Activated T-cell treated with anti-CD3 and anti-CD28 coated beads, Interleukin-2, amount 50 U/mL, for 4 hours (primary cell): ENCODE data around the gene TMEM255B. TPM values are rescaled to one million over a fixed set of nuclear protein-coding genes. Genes with fewer than 3 reads are reported as not detected.

Source experiments
- ATAC-seq, 2 donors: fragments of 200-7000 bp; cut with Tn5 transposase; one replicate each; pipeline ENCODE4 v1.10.0; 2021
- DNase-seq: peaks from one replicate; pipeline ENCODE4 v3.0.0-alpha.2; 2020
- H3K27me3 Mint-ChIP-seq: one replicate; pipeline ENCODE4 v1.8.0; 2021; ENCODE audit warnings: low read depth, mixed read lengths
- H3K36me3 Mint-ChIP-seq: one replicate; pipeline ENCODE4 v1.8.0; 2022; ENCODE audit warnings: mixed read lengths; ENCODE audit not compliant: insufficient read depth
- H3K4me1 Mint-ChIP-seq: one replicate; pipeline ENCODE4 v1.8.0; 2021; ENCODE audit warnings: low read depth, mixed read lengths
- H3K4me3 Mint-ChIP-seq: one replicate; pipeline ENCODE4 v1.8.0; 2021; ENCODE audit warnings: mild to moderate bottlenecking, moderate library complexity, mixed read lengths
- H3K9me3 Mint-ChIP-seq: one replicate; pipeline ENCODE4 v1.8.0; 2021; ENCODE audit warnings: mixed read lengths
- total RNA-seq, 3 donors: library from RNA; stranded (reverse); gene quantifications; one replicate each; pipeline ENCODE4 v1.2.1, GENCODE V29; 2021

Gene TMEM255B
- total RNA-seq, 3 donors from 2014 or later: 1.1 to 1.4 (median 1.3) TPM

- DNase-seq: no peak
- H3K9me3 Mint-ChIP-seq: no peaks in the 10 kb centered on the region
- H3K4me3 Mint-ChIP-seq: no peak overlapping the region
- no peak for ATAC-seq
- peaks cover 35% of the 10 kb centered on the region for H3K4me1 Mint-ChIP-seq
- H3K27me3 Mint-ChIP-seq: no peaks in the 10 kb centered on the region
- no peaks in the 10 kb centered on the region for H3K36me3 Mint-ChIP-seq
Observed at GRCh38 chr13:113845055-113845454, 86.0 kb downstream of the TMEM255B start.

GRCh38 chr13:113845723-113846635 lies 87.0 kb downstream of the TMEM255B start:
- Mint-ChIP-seq H3K27me3 (no peaks in the 10 kb centered on the region), H3K9me3 (no peaks in the 10 kb centered on the region), H3K4me3 (peak overlapping the region; percentile 48), H3K4me1 (peaks cover 35% of the 10 kb centered on the region), H3K36me3 (no peaks in the 10 kb centered on the region)
- ATAC-seq (peak; percentile 50 to 70), DNase-seq (no peak)

GRCh38 chr13:113846636-113847318 lies 87.8 kb downstream of the TMEM255B start:
- ATAC-seq (peak; percentile 54 to 58), DNase-seq (no peak)
- no peaks in the 10 kb centered on the region for H3K27me3 Mint-ChIP-seq
- no peaks in the 10 kb centered on the region for H3K36me3 Mint-ChIP-seq
- peaks cover 35% of the 10 kb centered on the region for H3K4me1 Mint-ChIP-seq
- H3K4me3 Mint-ChIP-seq: peak overlapping the region; percentile 26
- H3K9me3 Mint-ChIP-seq: no peaks in the 10 kb centered on the region

GRCh38 chr13:113848020-113848419 lies 89.0 kb downstream of the TMEM255B start:
- Mint-ChIP-seq H3K4me3 (no peak overlapping the region), H3K4me1 (peaks cover 34% of the 10 kb centered on the region), H3K27me3 (no peaks in the 10 kb centered on the region), H3K9me3 (no peaks in the 10 kb centered on the region), H3K36me3 (no peaks in the 10 kb centered on the region)
- DNase-seq: no peak
- ATAC-seq: no peak

- H3K9me3 Mint-ChIP-seq: no peaks in the 10 kb centered on the region
- H3K36me3 Mint-ChIP-seq: no peaks in the 10 kb centered on the region
- H3K4me3 Mint-ChIP-seq: no peak overlapping the region
- DNase-seq (no peak), ATAC-seq (no peak)
- H3K4me1 Mint-ChIP-seq: peaks cover 35% of the 10 kb centered on the region
- no peaks in the 10 kb centered on the region for H3K27me3 Mint-ChIP-seq
Observed at GRCh38 chr13:113848431-113849260, 89.6 kb downstream of the TMEM255B start.

GRCh38 chr13:113849546-113849945 lies 90.5 kb downstream of the TMEM255B start:
- peaks cover 38% of the 10 kb centered on the region for H3K4me1 Mint-ChIP-seq

GRCh38 chr13:113849981-113850721 lies 91.1 kb downstream of the TMEM255B start:
- H3K4me3 Mint-ChIP-seq: no peak overlapping the region
- H3K9me3 Mint-ChIP-seq: no peaks in the 10 kb centered on the region
- no peaks in the 10 kb centered on the region for H3K27me3 Mint-ChIP-seq
- DNase-seq (no peak), ATAC-seq (no peak)
- peaks cover 38% of the 10 kb centered on the region for H3K4me1 Mint-ChIP-seq
- no peaks in the 10 kb centered on the region for H3K36me3 Mint-ChIP-seq

More at GRCh38 chr13:113849546-113849945, 90.5 kb downstream of the TMEM255B start:
- H3K36me3 Mint-ChIP-seq: no peaks in the 10 kb centered on the region
- ATAC-seq (no peak), DNase-seq (no peak)
- no peak overlapping the region for H3K4me3 Mint-ChIP-seq
- H3K27me3 Mint-ChIP-seq: no peaks in the 10 kb centered on the region
- no peaks in the 10 kb centered on the region for H3K9me3 Mint-ChIP-seq

GRCh38 chr13:113850722-113851479 lies 91.9 kb downstream of the TMEM255B start:
- Mint-ChIP-seq H3K36me3 (no peaks in the 10 kb centered on the region), H3K9me3 (no peaks in the 10 kb centered on the region), H3K4me3 (no peak overlapping the region), H3K4me1 (peaks cover 31% of the 10 kb centered on the region), H3K27me3 (no peaks in the 10 kb centered on the region)
- DNase-seq (no peak), ATAC-seq (no peak)

GRCh38 chr13:113851480-113851803 lies 92.4 kb downstream of the TMEM255B start:
- Mint-ChIP-seq H3K9me3 (no peaks in the 10 kb centered on the region), H3K27me3 (peaks cover 4% of the 10 kb centered on the region), H3K4me3 (no peak overlapping the region), H3K36me3 (no peaks in the 10 kb centered on the region), H3K4me1 (peaks cover 28% of the 10 kb centered on the region)
- ATAC-seq (no peak), DNase-seq (no peak)

- H3K4me3 Mint-ChIP-seq: no peak overlapping the region
- H3K9me3 Mint-ChIP-seq: no peaks in the 10 kb centered on the region
- no peaks in the 10 kb centered on the region for H3K36me3 Mint-ChIP-seq
- H3K4me1 Mint-ChIP-seq: peaks cover 22% of the 10 kb centered on the region
- ATAC-seq (no peak), DNase-seq (no peak)
- H3K27me3 Mint-ChIP-seq: peaks cover 5% of the 10 kb centered on the region
Observed at GRCh38 chr13:113851826-113852535, 93.0 kb downstream of the TMEM255B start.

GRCh38 chr13:113852536-113853517 lies 93.8 kb downstream of the TMEM255B start:
- ATAC-seq (no peak), DNase-seq (no peak)
- Mint-ChIP-seq H3K4me1 (peaks cover 18% of the 10 kb centered on the region), H3K4me3 (no peak overlapping the region), H3K27me3 (peaks cover 5% of the 10 kb centered on the region), H3K36me3 (no peaks in the 10 kb centered on the region), H3K9me3 (no peaks in the 10 kb centered on the region)
